ENCODE data around the gene LRIG2.

LRIG2 gene

DNA sequence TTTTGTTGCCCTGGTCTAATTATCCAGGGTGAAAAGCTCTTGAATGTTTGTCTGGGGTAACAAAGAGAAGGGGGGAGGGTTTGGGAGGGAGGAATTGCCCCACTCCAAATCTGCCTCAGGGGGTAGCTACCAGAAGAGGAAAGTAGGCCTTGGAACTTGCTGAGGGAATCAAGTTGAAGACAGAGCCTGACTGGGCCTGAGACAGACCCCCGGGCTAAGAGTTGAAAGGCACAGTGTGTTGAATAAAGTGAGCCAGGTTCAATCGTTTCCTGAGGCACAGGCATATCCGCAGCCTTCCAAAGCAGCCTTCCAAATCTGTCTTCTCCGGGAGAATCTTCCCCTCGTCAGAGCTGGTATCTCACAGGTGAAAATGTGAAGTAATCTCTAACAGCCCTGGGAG is 96.6 kb downstream of the LRIG2 start:
- no peak for DNase-seq (ENCODE audit: low read depth in 3 of 3)

DNA sequence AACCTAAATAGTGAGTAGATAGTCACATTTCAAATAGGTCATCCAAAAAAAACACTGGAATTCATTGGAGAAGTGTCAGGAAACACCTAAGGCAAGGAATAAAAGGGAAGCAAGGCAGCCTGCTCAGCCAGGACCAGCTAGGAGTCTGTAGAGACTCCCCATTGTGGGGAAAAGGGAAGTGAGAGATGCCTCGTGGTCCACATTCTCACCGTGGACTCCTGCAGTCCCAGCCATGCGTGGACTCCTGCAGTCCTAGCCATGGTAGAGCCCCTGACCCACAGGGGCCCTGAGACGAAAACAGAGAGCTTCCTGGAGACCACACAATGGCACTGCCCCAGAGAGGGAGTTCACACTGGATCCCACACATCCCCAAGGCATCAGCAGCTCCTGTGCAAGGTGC is 97.5 kb downstream of the LRIG2 start:
- no peak for DNase-seq (ENCODE audit: low read depth in 3 of 3)

DNA sequence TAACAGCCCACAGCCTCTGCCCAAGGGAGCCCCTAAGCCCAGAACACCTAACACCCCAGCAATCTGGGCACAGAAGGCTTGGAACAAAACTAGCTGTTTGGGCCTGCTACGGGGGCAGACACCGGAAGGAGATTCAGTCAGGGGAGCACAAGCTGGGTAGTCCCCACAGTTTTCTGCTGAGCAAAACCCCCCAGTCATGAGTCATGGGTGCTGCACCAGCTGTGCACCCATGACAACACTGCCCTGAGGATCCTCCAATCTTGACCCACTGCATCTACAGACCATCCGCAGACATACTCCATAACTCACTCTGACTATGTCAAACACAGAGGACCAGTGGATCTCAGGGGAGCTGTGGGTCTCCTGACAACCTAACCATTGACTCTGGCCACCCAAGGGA is 105.1 kb downstream of the LRIG2 start:
- no peak for DNase-seq (ENCODE audit: low read depth in 3 of 3)

DNA sequence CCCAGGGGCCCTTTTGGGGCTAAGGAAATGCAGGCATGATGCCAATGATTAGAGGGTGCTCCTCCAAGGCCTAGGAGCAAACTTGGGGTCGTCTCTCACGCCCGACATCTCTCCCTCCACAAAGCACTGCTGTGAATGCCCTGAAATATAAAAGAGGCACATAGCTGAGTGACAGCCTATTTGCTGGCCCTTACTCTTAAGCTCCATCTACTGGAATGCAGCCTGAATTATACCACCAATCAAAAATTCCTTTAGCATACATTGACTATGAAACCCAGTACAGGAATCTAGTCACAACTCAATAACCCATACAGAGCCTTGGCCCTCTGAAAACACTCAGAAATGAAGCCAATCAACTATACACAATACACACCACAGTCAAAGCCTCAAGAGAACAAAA is 105.5 kb downstream of the LRIG2 start:
- no peak for DNase-seq (ENCODE audit: low read depth in 3 of 3)

All from stimulated activated CD4-positive, alpha-beta T cell treated with anti-CD3 and anti-CD28 coated beads, TNF-alpha, amount 100 ng/mL, for 4 hours (primary cell).